ENCODE measurements around the gene AFTPH. TPM values are rescaled to one million over a fixed set of nuclear protein-coding genes. Genes with fewer than 3 reads are reported as not detected.

AFTPH gene
- total RNA-seq, 1 experiment from 2014 or later: 17.9 TPM

DNA sequence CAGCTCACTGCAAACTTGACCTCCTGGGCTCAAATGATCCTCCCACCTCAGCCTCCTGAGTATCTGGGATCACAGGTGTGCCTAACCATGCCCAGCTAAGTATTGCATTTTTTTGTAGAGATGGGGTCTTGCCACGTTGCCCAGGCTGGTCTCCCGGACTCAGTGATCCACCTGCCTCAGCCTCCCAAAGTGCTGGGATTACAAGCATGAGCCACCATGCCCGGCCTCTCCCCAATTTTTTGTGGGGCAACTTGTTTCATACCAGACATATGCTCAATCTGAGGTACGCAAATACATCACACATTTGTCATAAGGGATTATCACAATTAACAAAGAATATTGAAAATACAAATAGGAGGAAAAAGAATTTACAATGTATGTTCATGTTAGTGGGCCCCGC, 42.5 kb upstream of the AFTPH start:
- ChIA-PET CTCF (no interaction called here), POLR2A (no interaction called here)
- Histone ChIP-seq H3K4me3 (ENCODE audit: low read depth in 2 of 2, low read length in 2 of 2) (no peak overlapping the region), H3K27ac (ENCODE audit: low read length) (no peak overlapping the region), H3K36me3 (ENCODE audit: control insufficient read depth, insufficient read depth, low read length) (no peaks in the 10 kb centered on the region), H3K27me3 (ENCODE audit: control insufficient read depth, insufficient read depth, low read length) (peaks cover 29% of the 10 kb centered on the region), H3K9me3 (ENCODE audit: control insufficient read depth, insufficient read depth, low read depth, low read length) (no peaks in the 10 kb centered on the region), H3K4me1 (ENCODE audit: control insufficient read depth, insufficient read depth, low read length) (no peaks in the 10 kb centered on the region)
- BruUV-seq (replicated peaks): no TSS peak
- TF ChIP-seq POLR2AphosphoS5 (IDR thresholded peaks at IDR 0.05; ENCODE audit: low read depth, low read length) (no peak), TCF7L2 (IDR thresholded peaks at IDR 0.05; ENCODE audit: low read depth, low read length) (no peak), SIN3A (IDR thresholded peaks at IDR 0.05; ENCODE audit: borderline replicate concordance, insufficient read depth, low read depth, low read length) (no peak)
- TF ChIP-seq, protein P1, sequence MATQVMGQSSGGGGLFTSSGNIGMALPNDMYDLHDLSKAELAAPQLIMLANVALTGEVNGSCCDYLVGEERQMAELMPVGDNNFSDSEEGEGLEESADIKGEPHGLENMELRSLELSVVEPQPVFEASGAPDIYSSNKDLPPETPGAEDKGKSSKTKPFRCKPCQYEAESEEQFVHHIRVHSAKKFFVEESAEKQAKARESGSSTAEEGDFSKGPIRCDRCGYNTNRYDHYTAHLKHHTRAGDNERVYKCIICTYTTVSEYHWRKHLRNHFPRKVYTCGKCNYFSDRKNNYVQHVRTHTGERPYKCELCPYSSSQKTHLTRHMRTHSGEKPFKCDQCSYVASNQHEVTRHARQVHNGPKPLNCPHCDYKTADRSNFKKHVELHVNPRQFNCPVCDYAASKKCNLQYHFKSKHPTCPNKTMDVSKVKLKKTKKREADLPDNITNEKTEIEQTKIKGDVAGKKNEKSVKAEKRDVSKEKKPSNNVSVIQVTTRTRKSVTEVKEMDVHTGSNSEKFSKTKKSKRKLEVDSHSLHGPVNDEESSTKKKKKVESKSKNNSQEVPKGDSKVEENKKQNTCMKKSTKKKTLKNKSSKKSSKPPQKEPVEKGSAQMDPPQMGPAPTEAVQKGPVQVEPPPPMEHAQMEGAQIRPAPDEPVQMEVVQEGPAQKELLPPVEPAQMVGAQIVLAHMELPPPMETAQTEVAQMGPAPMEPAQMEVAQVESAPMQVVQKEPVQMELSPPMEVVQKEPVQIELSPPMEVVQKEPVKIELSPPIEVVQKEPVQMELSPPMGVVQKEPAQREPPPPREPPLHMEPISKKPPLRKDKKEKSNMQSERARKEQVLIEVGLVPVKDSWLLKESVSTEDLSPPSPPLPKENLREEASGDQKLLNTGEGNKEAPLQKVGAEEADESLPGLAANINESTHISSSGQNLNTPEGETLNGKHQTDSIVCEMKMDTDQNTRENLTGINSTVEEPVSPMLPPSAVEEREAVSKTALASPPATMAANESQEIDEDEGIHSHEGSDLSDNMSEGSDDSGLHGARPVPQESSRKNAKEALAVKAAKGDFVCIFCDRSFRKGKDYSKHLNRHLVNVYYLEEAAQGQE (IDR thresholded peaks at IDR 0.05; ENCODE audit: insufficient read depth in 1 of 2, low read depth in 2 of 2, low read length in 1 of 2): no peak
- TF ChIP-seq, protein P2, sequence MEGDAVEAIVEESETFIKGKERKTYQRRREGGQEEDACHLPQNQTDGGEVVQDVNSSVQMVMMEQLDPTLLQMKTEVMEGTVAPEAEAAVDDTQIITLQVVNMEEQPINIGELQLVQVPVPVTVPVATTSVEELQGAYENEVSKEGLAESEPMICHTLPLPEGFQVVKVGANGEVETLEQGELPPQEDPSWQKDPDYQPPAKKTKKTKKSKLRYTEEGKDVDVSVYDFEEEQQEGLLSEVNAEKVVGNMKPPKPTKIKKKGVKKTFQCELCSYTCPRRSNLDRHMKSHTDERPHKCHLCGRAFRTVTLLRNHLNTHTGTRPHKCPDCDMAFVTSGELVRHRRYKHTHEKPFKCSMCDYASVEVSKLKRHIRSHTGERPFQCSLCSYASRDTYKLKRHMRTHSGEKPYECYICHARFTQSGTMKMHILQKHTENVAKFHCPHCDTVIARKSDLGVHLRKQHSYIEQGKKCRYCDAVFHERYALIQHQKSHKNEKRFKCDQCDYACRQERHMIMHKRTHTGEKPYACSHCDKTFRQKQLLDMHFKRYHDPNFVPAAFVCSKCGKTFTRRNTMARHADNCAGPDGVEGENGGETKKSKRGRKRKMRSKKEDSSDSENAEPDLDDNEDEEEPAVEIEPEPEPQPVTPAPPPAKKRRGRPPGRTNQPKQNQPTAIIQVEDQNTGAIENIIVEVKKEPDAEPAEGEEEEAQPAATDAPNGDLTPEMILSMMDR (IDR thresholded peaks at IDR 0.05): no peak
- in situ Hi-C loops (cut with HindIII; ENCODE audit: low pct_unique_long_range_greater_than_20kb, low sequenced_read_pairs) (no loop called here), intact Hi-C loops (cut with micrococcal nuclease; ENCODE audit: unreplicated experiment) (no loop called here)
- no peak for DNase-seq (ENCODE audit: low read depth, low spot score)
- ATAC-seq: no peak

DNA sequence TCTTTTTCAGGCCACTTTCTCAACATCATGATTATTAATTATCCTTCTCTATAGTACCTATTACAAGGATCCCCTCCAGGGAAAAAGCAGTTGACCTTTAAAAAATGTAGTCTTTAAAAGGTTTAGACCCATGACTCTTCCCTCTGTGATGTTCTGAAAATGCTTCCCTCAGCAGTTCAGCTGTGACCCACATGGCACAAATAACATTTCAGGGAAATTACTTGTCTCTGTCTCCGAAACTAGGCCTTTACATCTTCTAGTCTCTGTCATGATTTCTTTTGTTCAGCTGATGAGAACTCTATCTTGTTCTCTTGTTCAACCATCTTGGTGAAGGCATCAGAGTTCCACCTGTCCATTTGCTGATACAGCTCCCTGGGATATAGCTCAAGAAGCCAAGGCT, 41.9 kb upstream of the AFTPH start:
- DNase-seq (ENCODE audit: low read depth, low spot score) (no peak), ATAC-seq (no peak)
- Histone ChIP-seq H3K9me3 (ENCODE audit: control insufficient read depth, insufficient read depth, low read depth, low read length) (no peaks in the 10 kb centered on the region), H3K27ac (ENCODE audit: low read length) (no peak overlapping the region), H3K36me3 (ENCODE audit: control insufficient read depth, insufficient read depth, low read length) (no peaks in the 10 kb centered on the region), H3K4me1 (ENCODE audit: control insufficient read depth, insufficient read depth, low read length) (no peaks in the 10 kb centered on the region), H3K27me3 (ENCODE audit: control insufficient read depth, insufficient read depth, low read length) (peaks cover 35% of the 10 kb centered on the region), H3K4me3 (ENCODE audit: low read depth in 2 of 2, low read length in 2 of 2) (no peak overlapping the region)
- intact Hi-C loops (cut with micrococcal nuclease; ENCODE audit: unreplicated experiment): no loop called here
- TF ChIP-seq POLR2AphosphoS5 (IDR thresholded peaks at IDR 0.05; ENCODE audit: low read depth, low read length): no peak
- TF ChIP-seq, protein P1 (IDR thresholded peaks at IDR 0.05; ENCODE audit: insufficient read depth in 1 of 2, low read depth in 2 of 2, low read length in 1 of 2): no peak
- TF ChIP-seq TCF7L2 (IDR thresholded peaks at IDR 0.05; ENCODE audit: low read depth, low read length): no peak
- TF ChIP-seq, protein P2 (IDR thresholded peaks at IDR 0.05): no peak
- TF ChIP-seq SIN3A (IDR thresholded peaks at IDR 0.05; ENCODE audit: borderline replicate concordance, insufficient read depth, low read depth, low read length): no peak
- CTCF ChIA-PET: interaction anchor here (1.2 kb wide), 1 partner anchor 151 kb away, joined by 3 read pairs; no protein-coding TSS in a partner anchor
- in situ Hi-C loops (cut with HindIII; ENCODE audit: low pct_unique_long_range_greater_than_20kb, low sequenced_read_pairs): no loop called here
- BruUV-seq (replicated peaks): no TSS peak
- POLR2A ChIA-PET: no interaction called here
